ENCODE measurements around the gene MINDY1. TPM values are rescaled to one million over a fixed set of nuclear protein-coding genes. Genes with fewer than 3 reads are reported as not detected.

Gene MINDY1
- total and polyA plus RNA-seq, 7 experiments from 2014 or later, result 12.8 to 53.4 (median 29.9) TPM

DNA sequence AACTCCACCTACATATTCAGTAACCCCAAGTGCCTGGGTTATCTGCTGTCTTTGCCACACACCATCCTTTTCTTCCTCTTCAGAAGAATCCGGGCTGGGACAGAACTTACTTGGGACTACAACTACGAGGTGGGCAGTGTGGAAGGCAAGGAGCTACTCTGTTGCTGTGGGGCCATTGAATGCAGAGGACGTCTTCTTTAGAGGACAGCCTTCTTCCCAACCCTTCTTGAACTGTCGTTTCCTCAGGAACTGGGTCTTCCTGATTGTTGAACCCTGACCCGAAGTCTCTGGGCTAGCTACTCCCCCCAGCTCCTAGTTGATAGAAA, 42.6 kb downstream of the MINDY1 start:
- Mint-ChIP-seq H3K4me3 (no peak overlapping the region), H3K4me1 (peaks cover 0 to 12% (median 5%) of the 10 kb centered on the region in 7 donors)
- intact Hi-C loops (cut with micrococcal nuclease), result loop anchor here in 1 of 2 donors (5.0 kb wide), 1 partner anchor 38 kb away; no protein-coding TSS in a partner anchor

DNA sequence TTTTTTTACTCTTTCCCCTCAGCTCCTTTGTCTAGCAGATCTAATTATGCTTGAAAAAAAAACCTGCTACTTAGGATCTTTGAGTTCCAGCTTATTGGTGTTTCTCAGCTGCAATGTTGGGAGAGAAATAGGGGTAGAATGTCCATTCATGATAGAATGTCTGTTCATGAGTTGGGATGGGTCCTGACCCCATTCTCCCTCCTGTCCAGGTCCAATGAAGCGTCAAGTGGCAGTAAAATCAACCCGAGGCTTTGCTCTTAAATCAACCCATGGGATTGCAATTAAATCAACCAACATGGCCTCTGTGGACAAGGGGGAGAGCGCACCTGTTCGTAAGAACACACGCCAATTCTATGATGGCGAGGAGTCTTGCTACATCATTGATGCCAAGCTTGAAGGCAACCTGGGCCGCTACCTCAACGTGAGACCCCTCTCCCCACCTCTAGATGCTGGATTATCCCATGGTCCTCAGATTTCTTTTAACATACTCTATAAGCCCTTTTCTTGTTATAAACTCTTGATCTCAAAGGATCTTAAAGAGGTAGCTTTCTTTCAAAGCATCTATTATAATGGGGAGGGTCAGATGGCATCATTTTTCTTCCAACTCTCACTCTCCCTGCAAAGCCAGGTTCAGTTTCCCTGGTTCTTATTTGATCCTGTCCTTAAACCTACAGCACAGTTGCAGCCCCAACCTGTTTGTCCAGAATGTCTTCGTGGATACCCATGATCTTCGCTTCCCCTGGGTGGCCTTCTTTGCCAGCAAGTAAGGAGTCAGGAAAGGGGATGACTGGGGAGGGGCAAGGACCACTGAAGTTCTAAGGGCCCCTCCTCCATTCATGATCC, 43.2 kb downstream of the MINDY1 start:
- Mint-ChIP-seq H3K9me3 (no peaks in the 10 kb centered on the region), H3K36me3 (peaks cover 13 to 77% (median 40%) of the 10 kb centered on the region in 5 donors), H3K27me3 (no peaks in the 10 kb centered on the region), H3K27ac (peak overlapping the region in 8 of 9 donors; percentile 18 to 79 (median 68)), H3K4me1 (peaks cover 0 to 12% (median 0%) of the 10 kb centered on the region in 7 donors), H3K4me3 (no peak overlapping the region)
- intact Hi-C loops (cut with micrococcal nuclease), result loop anchor here in 1 of 2 donors (5.0 kb wide), 1 partner anchor 39 kb away; no protein-coding TSS in a partner anchor
- ATAC-seq (no peak), DNase-seq (no peak)
- Histone ChIP-seq H3K27me3 (ENCODE audit: control insufficient read depth in 2 of 2, insufficient read depth in 2 of 2, low read length in 2 of 2) (no peaks in the 10 kb centered on the region), H3K4me1 (ENCODE audit: control insufficient read depth in 2 of 2, insufficient read depth in 2 of 2, low read length in 2 of 2) (no peaks in the 10 kb centered on the region), H3K27ac (ENCODE audit: low read depth, low read length) (no peak overlapping the region), H3K9me3 (ENCODE audit: control insufficient read depth in 2 of 3, low read length in 3 of 3) (no peaks in the 10 kb centered on the region), H3K36me3 (ENCODE audit: control insufficient read depth in 2 of 3, insufficient read depth in 3 of 3, low read length in 3 of 3) (peaks cover 27 to 93% (median 34%) of the 10 kb centered on the region in 3 experiments), H3K4me3 (ENCODE audit: low read length) (no peak overlapping the region)
- POLR2A ChIA-PET, result interaction anchor here (0.9 to 1.4 kb wide), 2 partner anchors 11 kb away, joined by 3 read pairs; no protein-coding TSS in a partner anchor
- CTCF ChIA-PET, result interaction anchor here (0.6 kb wide), 1 partner anchor 137 kb away, joined by 3 read pairs; no protein-coding TSS in a partner anchor

More for the DNA sequence above, 42.6 kb downstream of the MINDY1 start:
- H3K27ac ChIP-seq (ENCODE audit: low read depth, low read length), result no peak overlapping the region
- H3K27me3 ChIP-seq (ENCODE audit: control insufficient read depth in 2 of 2, insufficient read depth in 2 of 2, low read length in 2 of 2), result no peaks in the 10 kb centered on the region
- no peaks in the 10 kb centered on the region for H3K9me3 Mint-ChIP-seq
- no peaks in the 10 kb centered on the region for H3K4me1 ChIP-seq (ENCODE audit: control insufficient read depth in 2 of 2, insufficient read depth in 2 of 2, low read length in 2 of 2)
- CTCF ChIA-PET, result interaction anchor here (0.6 kb wide), 1 partner anchor 136 kb away, joined by 3 read pairs; no protein-coding TSS in a partner anchor
- H3K36me3 ChIP-seq (ENCODE audit: control insufficient read depth in 2 of 3, insufficient read depth in 3 of 3, low read length in 3 of 3), result peaks cover 23 to 96% (median 34%) of the 10 kb centered on the region in 3 experiments
- POLR2A ChIA-PET, result interaction anchor here (1.4 kb wide), 1 partner anchor 12 kb away, joined by 3 read pairs; no protein-coding TSS in a partner anchor
- H3K27me3 Mint-ChIP-seq, result no peaks in the 10 kb centered on the region
- peaks cover 11 to 75% (median 41%) of the 10 kb centered on the region in 5 donors for H3K36me3 Mint-ChIP-seq
- H3K9me3 ChIP-seq (ENCODE audit: control insufficient read depth in 2 of 3, low read length in 3 of 3), result no peaks in the 10 kb centered on the region
- H3K4me3 ChIP-seq (ENCODE audit: low read length), result no peak overlapping the region
- DNase-seq (no peak), ATAC-seq (no peak)
- peak overlapping the region in 4 of 9 donors; percentile 28 to 79 (median 51) for H3K27ac Mint-ChIP-seq

GRCh38 chr1:150961756-150962155, 44.9 kb downstream of the MINDY1 start:
- no peaks in the 10 kb centered on the region for H3K27me3 Mint-ChIP-seq
- no peaks in the 10 kb centered on the region for H3K4me1 ChIP-seq (ENCODE audit: control insufficient read depth in 2 of 2, insufficient read depth in 2 of 2, low read length in 2 of 2)
- no peak overlapping the region for H3K27ac ChIP-seq (ENCODE audit: low read depth, low read length)
- H3K36me3 ChIP-seq (ENCODE audit: control insufficient read depth in 2 of 3, insufficient read depth in 3 of 3, low read length in 3 of 3), result peaks cover 19 to 85% (median 24%) of the 10 kb centered on the region in 3 experiments
- H3K27ac Mint-ChIP-seq, result peak overlapping the region in 4 of 9 donors; percentile 31 to 68 (median 42)
- no peak overlapping the region for H3K4me3 Mint-ChIP-seq
- H3K36me3 Mint-ChIP-seq, result peaks cover 13 to 67% (median 39%) of the 10 kb centered on the region in 5 donors
- H3K4me1 Mint-ChIP-seq, result peaks cover 0 to 12% (median 0%) of the 10 kb centered on the region in 7 donors
- H3K27me3 ChIP-seq (ENCODE audit: control insufficient read depth in 2 of 2, insufficient read depth in 2 of 2, low read length in 2 of 2), result no peaks in the 10 kb centered on the region
- DNase-seq (no peak), ATAC-seq (no peak)
- intact Hi-C loops (cut with micrococcal nuclease), result loop anchor here in 1 of 2 donors (5.0 kb wide), 1 partner anchor 41 kb away; no protein-coding TSS in a partner anchor
- CTCF ChIA-PET, result no interaction called here
- H3K4me3 ChIP-seq (ENCODE audit: low read length), result no peak overlapping the region
- H3K9me3 Mint-ChIP-seq, result no peaks in the 10 kb centered on the region
- POLR2A ChIA-PET, result no interaction called here
- H3K9me3 ChIP-seq (ENCODE audit: control insufficient read depth in 2 of 3, low read length in 3 of 3), result no peaks in the 10 kb centered on the region

DNA sequence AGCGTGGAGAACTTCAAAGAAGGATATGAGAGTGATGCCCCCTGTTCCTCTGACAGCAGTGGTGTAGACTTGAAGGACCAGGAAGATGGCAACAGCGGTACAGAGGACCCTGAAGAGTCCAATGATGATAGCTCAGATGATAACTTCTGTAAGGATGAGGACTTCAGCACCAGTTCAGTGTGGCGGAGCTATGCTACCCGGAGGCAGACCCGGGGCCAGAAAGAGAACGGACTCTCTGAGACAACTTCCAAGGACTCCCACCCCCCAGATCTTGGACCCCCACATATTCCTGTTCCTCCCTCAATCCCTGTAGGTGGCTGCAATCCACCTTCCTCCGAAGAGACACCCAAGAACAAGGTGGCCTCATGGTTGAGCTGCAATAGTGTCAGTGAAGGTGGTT, 46.1 kb downstream of the MINDY1 start:
- POLR2A ChIA-PET, result no interaction called here
- Mint-ChIP-seq H3K4me1 (peaks cover 0 to 12% (median 0%) of the 10 kb centered on the region in 7 donors), H3K27me3 (no peaks in the 10 kb centered on the region), H3K9me3 (no peaks in the 10 kb centered on the region), H3K4me3 (no peak overlapping the region), H3K27ac (peak overlapping the region in 3 of 9 donors; percentile 22 to 43 (median 42)), H3K36me3 (peaks cover 6 to 58% (median 32%) of the 10 kb centered on the region in 5 donors)
- Histone ChIP-seq H3K4me1 (ENCODE audit: control insufficient read depth in 2 of 2, insufficient read depth in 2 of 2, low read length in 2 of 2) (no peaks in the 10 kb centered on the region), H3K9me3 (ENCODE audit: control insufficient read depth in 2 of 3, low read length in 3 of 3) (no peaks in the 10 kb centered on the region), H3K4me3 (ENCODE audit: low read length) (no peak overlapping the region), H3K36me3 (ENCODE audit: control insufficient read depth in 2 of 3, insufficient read depth in 3 of 3, low read length in 3 of 3) (peaks cover 10 to 81% (median 13%) of the 10 kb centered on the region in 3 experiments), H3K27me3 (ENCODE audit: control insufficient read depth in 2 of 2, insufficient read depth in 2 of 2, low read length in 2 of 2) (no peaks in the 10 kb centered on the region), H3K27ac (ENCODE audit: low read depth, low read length) (no peak overlapping the region)
- intact Hi-C loops (cut with micrococcal nuclease), result loop anchor here in 1 of 2 donors (5.0 kb wide), 1 partner anchor 42 kb away; no protein-coding TSS in a partner anchor
- DNase-seq (no peak), ATAC-seq (no peak)
- CTCF ChIA-PET, result no interaction called here

DNA sequence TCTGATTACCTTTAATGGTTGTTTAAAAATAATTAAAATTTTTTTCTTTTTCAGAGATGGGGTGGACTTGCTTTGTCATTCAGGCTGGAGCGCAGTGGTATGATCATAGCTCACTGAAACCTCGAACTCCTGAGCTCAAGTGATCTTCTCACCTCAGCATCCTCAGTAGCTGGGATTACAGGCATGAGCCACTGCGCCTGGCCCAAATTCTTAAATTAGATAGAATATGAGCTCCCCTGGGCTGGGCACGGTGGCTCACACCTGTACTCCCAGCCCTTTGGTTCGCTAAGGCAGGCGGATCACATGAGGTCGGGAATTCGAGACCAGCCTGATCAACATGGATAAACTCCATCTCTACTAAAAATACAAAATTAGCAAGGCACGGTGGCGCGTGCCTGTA, 49.0 kb downstream of the MINDY1 start:
- peaks cover 0 to 6% (median 0%) of the 10 kb centered on the region in 7 donors for H3K4me1 Mint-ChIP-seq
- POLR2A ChIA-PET, result no interaction called here

GRCh38 chr1:150955280-150955679, 51.4 kb downstream of the MINDY1 start:
- Histone ChIP-seq H3K4me1 (ENCODE audit: control insufficient read depth in 2 of 2, insufficient read depth in 2 of 2, low read length in 2 of 2) (no peaks in the 10 kb centered on the region), H3K27me3 (ENCODE audit: control insufficient read depth in 2 of 2, insufficient read depth in 2 of 2, low read length in 2 of 2) (no peaks in the 10 kb centered on the region), H3K4me3 (ENCODE audit: low read length) (no peak overlapping the region), H3K9me3 (ENCODE audit: control insufficient read depth in 2 of 3, low read length in 3 of 3) (no peaks in the 10 kb centered on the region), H3K36me3 (ENCODE audit: control insufficient read depth in 2 of 3, insufficient read depth in 3 of 3, low read length in 3 of 3) (peaks cover 18 to 66% (median 20%) of the 10 kb centered on the region in 3 experiments), H3K27ac (ENCODE audit: low read depth, low read length) (no peak overlapping the region)
- ChIA-PET CTCF (interaction anchor here (1.0 kb wide), 1 partner anchor 23 kb away, joined by 4 read pairs; no protein-coding TSS in a partner anchor), POLR2A (no interaction called here)
- no peaks in the 10 kb centered on the region for H3K9me3 Mint-ChIP-seq
- H3K36me3 Mint-ChIP-seq, result peaks cover 26 to 56% (median 37%) of the 10 kb centered on the region in 5 donors
- H3K4me3 Mint-ChIP-seq, result no peak overlapping the region
- intact Hi-C loops (cut with micrococcal nuclease), result no loop called here
- peaks cover 0 to 6% (median 0%) of the 10 kb centered on the region in 7 donors for H3K4me1 Mint-ChIP-seq
- H3K27ac Mint-ChIP-seq, result peak overlapping the region in 6 of 9 donors; percentile 41 to 63 (median 52)
- ATAC-seq (no peak), DNase-seq (no peak)
- no peaks in the 10 kb centered on the region for H3K27me3 Mint-ChIP-seq

More for the DNA sequence above, 49.0 kb downstream of the MINDY1 start:
- ATAC-seq (no peak), DNase-seq (no peak)
- no peak overlapping the region for H3K27ac ChIP-seq (ENCODE audit: low read depth, low read length)
- Mint-ChIP-seq H3K27ac (peak overlapping the region in 1 of 9 donors; percentile 5), H3K9me3 (no peaks in the 10 kb centered on the region), H3K36me3 (peaks cover 18 to 50% (median 36%) of the 10 kb centered on the region in 5 donors), H3K4me3 (no peak overlapping the region), H3K27me3 (no peaks in the 10 kb centered on the region)
- H3K9me3 ChIP-seq (ENCODE audit: control insufficient read depth in 2 of 3, low read length in 3 of 3), result no peaks in the 10 kb centered on the region
- H3K4me3 ChIP-seq (ENCODE audit: low read length), result no peak overlapping the region
- intact Hi-C loops (cut with micrococcal nuclease), result no loop called here
- H3K4me1 ChIP-seq (ENCODE audit: control insufficient read depth in 2 of 2, insufficient read depth in 2 of 2, low read length in 2 of 2), result no peaks in the 10 kb centered on the region
- H3K27me3 ChIP-seq (ENCODE audit: control insufficient read depth in 2 of 2, insufficient read depth in 2 of 2, low read length in 2 of 2), result no peaks in the 10 kb centered on the region
- H3K36me3 ChIP-seq (ENCODE audit: control insufficient read depth in 2 of 3, insufficient read depth in 3 of 3, low read length in 3 of 3), result peaks cover 14 to 70% (median 15%) of the 10 kb centered on the region in 3 experiments
- CTCF ChIA-PET, result interaction anchor here (0.7 to 1.7 kb wide), 4 partner anchors 21 to 220 kb away, joined by 3 to 4 read pairs (median 4); no protein-coding TSS in a partner anchor

Data from naive thymus-derived CD4-positive, alpha-beta T cell (primary cell).